GM19438 (cell line): ENCODE measurements around the gene HIPK1.

ENCODE experiments used
- ATAC-seq: cut with Tn5 transposase; IDR thresholded peaks from one replicate; pipeline ENCODE4 v1.9.1; 2021; ENCODE audit warnings: low read depth; ENCODE audit not compliant: unreplicated experiment

HIPK1 gene

GRCh38 chr1:113977906-113978305, 48.8 kb downstream of the HIPK1 start:
- no peak for ATAC-seq

GRCh38 chr1:113978863-113979702, 50.0 kb downstream of the HIPK1 start, which contains the start of gene OLFML3:
Gene OLFML3, plus strand, starts transcription at chr1:113979474. Its CDS starts 43 bp downstream, at chr1:113979517.
- ATAC-seq, result no peak

GRCh38 chr1:113980110-113980509, 51.0 kb downstream of the HIPK1 start:
- no peak for ATAC-seq

GRCh38 chr1:113981962-113982931, 53.1 kb downstream of the HIPK1 start:
- no peak for ATAC-seq

- ATAC-seq, result no peak
Measured at GRCh38 chr1:113982949-113983348, 53.8 kb downstream of the HIPK1 start.

GRCh38 chr1:113983391-113983790, 54.3 kb downstream of the HIPK1 start:
- ATAC-seq, result no peak

- no peak for ATAC-seq
Measured at GRCh38 chr1:113983826-113984225, 54.7 kb downstream of the HIPK1 start.

- ATAC-seq, result no peak
Measured at GRCh38 chr1:113984710-113985109, 55.6 kb downstream of the HIPK1 start.

GRCh38 chr1:113986802-113987201, 57.7 kb downstream of the HIPK1 start:
- no peak for ATAC-seq

GRCh38 chr1:113987259-113987658, 58.1 kb downstream of the HIPK1 start:
- no peak for ATAC-seq

- ATAC-seq, result no peak
Measured at GRCh38 chr1:113990530-113990929, 61.4 kb downstream of the HIPK1 start.

- ATAC-seq, result no peak
Measured at GRCh38 chr1:113990961-113991360, 61.8 kb downstream of the HIPK1 start.

- ATAC-seq, result no peak
Measured at GRCh38 chr1:113991467-113991997, 62.4 kb downstream of the HIPK1 start.

- no peak for ATAC-seq
Measured at GRCh38 chr1:113993072-113993471, 63.9 kb downstream of the HIPK1 start.

- no peak for ATAC-seq
Measured at GRCh38 chr1:113993766-113994165, 64.6 kb downstream of the HIPK1 start.

GRCh38 chr1:113995382-113995781, 66.3 kb downstream of the HIPK1 start:
- ATAC-seq, result no peak

GRCh38 chr1:113998361-113998760, 69.2 kb downstream of the HIPK1 start:
- no peak for ATAC-seq

- no peak for ATAC-seq
Measured at GRCh38 chr1:113999233-113999632, 70.1 kb downstream of the HIPK1 start.

- ATAC-seq, result no peak
Measured at GRCh38 chr1:113999799-114000198, 70.7 kb downstream of the HIPK1 start.

GRCh38 chr1:114000406-114000805, 71.3 kb downstream of the HIPK1 start:
- ATAC-seq, result no peak
